Uterus (tissue), 2 donors: ENCODE results near the gene KLHL14.

ENCODE experiments used
- CTCF ChIP-seq, 4 experiments: fragments of 200-600 bp in 2 of 4; fragments of 450-650 bp in 2 of 4; sonication (generic) in 2 of 4; IDR thresholded peaks; one replicate each; pipeline ENCODE4 v1.5.1; 2016 to 2019; ENCODE audit warnings: antibody characterized with exemption in 4 of 4, mild to moderate bottlenecking in 2 of 4, moderate library complexity in 1 of 4
- POLR2A ChIP-seq, 2 donors: fragments of 450-650 bp; IDR thresholded peaks; one replicate each; pipeline ENCODE4 v1.6.1; 2016; ENCODE audit warnings: antibody characterized with exemption in 2 of 2, mild to moderate bottlenecking in 1 of 2, moderate library complexity in 1 of 2

- TF ChIP-seq CTCF (IDR thresholded peaks at IDR 0.05), result no peak
- no peak for TF ChIP-seq POLR2A (IDR thresholded peaks at IDR 0.05)
These were observed 22.5 kb downstream of the KLHL14 start for GRCh38 chr18:32750328-32750727.
